GM12872 (cell line): ENCODE measurements around the gene IL22RA2.

Experiments used
- TF ChIP-seq, protein P1 (sequence below): IDR thresholded peaks from 3 replicates; pipeline ENCODE4 v1.5.1; 2011; ENCODE audit warnings: low read depth, mild to moderate bottlenecking, low read length, moderate library complexity; ENCODE audit not compliant: insufficient read depth

Gene IL22RA2

DNA sequence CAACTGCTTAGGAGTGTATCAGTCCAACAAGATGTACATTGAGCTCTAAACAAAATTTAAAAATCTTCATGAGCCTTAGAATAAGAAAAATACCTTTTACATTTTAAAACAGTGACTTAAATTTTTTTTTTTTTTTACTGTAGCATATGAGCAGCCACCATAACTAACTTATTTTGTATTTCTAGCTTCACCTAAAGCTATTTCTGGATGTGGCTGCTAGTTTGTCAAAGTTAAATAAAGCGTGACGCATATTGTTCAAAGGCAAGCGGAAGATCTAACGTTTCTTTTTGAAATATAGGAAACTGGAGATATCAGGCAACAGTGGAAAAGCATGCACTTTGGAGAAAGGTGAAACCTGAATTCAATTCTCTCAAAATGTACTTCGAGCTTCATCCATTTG is 3.3 kb upstream of the IL22RA2 start:
- TF ChIP-seq, protein P1, sequence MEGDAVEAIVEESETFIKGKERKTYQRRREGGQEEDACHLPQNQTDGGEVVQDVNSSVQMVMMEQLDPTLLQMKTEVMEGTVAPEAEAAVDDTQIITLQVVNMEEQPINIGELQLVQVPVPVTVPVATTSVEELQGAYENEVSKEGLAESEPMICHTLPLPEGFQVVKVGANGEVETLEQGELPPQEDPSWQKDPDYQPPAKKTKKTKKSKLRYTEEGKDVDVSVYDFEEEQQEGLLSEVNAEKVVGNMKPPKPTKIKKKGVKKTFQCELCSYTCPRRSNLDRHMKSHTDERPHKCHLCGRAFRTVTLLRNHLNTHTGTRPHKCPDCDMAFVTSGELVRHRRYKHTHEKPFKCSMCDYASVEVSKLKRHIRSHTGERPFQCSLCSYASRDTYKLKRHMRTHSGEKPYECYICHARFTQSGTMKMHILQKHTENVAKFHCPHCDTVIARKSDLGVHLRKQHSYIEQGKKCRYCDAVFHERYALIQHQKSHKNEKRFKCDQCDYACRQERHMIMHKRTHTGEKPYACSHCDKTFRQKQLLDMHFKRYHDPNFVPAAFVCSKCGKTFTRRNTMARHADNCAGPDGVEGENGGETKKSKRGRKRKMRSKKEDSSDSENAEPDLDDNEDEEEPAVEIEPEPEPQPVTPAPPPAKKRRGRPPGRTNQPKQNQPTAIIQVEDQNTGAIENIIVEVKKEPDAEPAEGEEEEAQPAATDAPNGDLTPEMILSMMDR = no peak

DNA sequence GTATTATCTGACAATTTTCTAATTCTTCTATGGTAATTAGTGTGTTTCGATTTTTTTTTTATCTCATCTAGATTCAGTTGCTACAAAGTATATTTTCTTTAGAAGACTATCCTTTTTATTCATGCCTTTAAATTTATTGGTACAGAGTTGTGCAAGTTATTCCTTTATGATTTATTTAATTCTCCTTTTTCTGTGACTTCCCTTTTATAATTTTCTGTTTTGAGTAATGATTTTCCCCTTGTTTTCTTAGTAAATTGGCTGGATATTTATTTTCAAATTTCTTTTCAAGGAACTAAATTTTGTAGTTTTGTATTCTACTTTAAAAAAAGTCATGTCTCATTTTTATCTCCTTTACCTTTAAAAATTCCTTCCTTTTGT is 2.4 kb upstream of the IL22RA2 start:
- TF ChIP-seq, protein P1 = no peak

DNA sequence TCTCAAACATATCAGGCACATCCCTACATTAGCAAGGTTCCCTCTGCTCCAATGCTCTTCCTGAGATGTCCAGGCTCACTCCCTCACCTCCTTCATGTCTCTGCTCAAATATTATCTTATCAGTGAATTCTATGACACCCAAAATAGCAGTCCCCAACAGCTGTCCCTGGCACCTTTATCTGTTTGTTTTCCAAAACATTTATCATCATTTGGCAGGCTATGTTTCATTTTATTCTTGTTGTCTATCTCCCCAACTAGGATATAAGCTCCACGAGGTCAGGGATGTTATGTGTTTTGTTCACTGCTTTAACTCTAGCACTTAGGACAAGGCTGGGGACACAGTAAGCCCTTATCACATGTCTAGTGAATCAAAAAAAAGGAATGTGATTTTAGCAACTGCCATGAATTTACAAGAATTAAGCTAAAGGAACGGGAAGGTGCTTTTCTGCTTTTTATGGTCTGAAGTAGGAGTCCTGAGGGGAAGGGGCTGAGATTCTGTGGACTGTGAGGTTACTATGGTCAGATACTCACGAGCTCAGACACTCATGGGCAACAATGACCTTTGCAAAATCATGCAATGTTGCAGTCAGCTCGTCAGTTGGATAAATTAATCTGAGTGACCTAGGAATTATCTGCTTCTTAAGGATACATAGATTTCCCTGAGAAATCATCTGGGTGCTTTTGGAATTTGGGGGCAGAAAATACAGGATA is 1.9 kb upstream of the IL22RA2 start:
- TF ChIP-seq, protein P1 = no peak

DNA sequence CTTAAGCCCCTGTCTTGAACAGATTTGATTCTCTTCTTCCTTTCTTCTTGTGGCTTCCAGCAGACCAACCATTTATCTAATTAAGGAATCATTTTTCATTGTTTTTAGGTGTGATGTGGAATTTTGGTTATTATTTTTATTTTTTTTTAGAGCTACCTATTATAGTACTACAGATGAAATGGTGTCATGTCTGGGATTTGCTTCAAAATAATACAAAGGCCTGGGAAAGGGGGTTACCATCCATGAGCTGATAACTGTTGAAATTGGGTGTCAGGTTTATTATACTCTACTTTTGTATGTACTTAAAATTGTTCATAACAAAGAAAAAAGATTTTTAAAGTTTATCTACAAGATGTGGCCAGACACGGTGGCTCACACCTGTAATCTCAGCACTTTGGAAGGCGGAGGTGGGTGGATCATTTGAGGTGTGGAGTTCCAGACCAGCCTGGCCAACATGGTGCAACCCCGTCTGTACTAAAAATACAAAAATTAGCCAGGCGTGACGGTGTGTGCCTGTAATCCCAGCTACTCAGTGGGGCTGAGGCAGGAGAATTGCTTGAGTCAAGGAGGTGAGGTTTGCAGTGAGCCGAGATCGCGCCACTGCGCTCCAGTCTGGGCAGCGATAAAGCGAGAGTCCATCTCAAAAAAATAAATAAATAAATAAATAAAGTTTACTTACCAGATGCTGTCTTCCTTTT is 561 bp downstream of the IL22RA2 start:
- TF ChIP-seq, protein P1 = no peak

DNA sequence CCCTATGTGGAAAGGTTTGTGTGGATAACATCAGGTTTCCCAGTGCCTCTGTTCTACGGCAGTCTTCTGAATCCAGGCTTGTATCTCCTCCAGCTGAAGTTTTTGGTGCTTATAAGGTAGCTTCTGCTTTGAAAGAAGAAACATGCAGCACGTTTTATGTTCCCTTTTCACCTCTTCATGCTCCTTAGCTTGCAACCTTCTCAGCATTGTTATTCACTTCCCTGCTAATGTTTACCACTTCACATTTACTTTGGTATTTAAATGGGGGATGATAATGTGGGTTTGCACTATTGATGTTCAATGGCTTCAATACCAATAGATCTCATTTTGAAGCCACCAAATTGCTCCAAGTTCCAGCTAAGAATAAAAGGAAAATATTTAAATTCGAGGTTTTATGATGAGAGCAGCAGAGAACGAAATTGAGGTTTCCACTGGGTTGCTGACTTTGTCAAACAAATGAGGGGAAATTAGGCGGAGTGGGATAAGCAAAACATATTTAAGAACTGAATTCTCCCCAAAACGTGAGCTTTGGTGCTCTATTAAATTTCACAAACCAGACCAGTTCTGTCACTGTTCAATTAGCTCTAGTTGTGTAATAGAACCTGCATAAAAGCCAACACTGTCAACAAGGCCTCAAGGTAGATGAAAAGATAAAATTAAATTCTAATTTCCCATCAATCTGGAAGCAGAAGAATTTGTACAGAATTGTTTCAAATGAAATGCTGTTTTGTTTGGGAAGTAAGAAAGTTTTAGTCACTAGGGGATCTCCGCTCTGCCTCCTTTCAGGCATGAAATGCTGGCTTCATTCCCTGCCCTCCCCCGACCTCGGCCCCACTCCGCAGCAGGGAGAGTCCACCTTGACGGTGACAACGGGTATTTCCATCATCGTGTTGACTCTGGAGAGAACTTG is 1.4 kb downstream of the IL22RA2 start:
- TF ChIP-seq, protein P1 = no peak

DNA sequence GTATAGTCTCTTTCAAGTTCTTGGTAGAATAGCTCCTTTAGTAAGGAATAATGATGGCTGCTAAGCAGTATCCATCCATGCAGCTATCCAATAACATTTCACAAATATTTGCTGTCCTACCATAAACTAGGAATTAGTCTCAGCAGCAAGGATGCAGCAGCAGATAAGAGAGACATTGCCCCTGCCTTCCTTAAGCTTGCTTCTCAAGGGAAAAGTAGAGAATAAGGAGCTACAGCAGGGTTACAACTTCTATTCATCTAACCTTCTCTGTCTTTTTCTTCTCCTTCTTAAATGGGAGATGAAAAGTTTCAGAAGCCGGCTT is 2.4 kb downstream of the IL22RA2 start:
- TF ChIP-seq, protein P1 = no peak
